ENCODE measurements around the gene KRT72.
"Not testable (repeated sequence)": the region's sequence is repeated elsewhere in the genome, so short reads cannot be mapped to it uniquely, and the experiment has no call there.

The KRT72 gene

GRCh38 chr12:52601671-52602070 is 408 bp upstream of the KRT72 start:
- H3K4me3 ChIP-seq: no peak overlapping the region
- no peak for DNase-seq
- TF ChIP-seq, protein P1, sequence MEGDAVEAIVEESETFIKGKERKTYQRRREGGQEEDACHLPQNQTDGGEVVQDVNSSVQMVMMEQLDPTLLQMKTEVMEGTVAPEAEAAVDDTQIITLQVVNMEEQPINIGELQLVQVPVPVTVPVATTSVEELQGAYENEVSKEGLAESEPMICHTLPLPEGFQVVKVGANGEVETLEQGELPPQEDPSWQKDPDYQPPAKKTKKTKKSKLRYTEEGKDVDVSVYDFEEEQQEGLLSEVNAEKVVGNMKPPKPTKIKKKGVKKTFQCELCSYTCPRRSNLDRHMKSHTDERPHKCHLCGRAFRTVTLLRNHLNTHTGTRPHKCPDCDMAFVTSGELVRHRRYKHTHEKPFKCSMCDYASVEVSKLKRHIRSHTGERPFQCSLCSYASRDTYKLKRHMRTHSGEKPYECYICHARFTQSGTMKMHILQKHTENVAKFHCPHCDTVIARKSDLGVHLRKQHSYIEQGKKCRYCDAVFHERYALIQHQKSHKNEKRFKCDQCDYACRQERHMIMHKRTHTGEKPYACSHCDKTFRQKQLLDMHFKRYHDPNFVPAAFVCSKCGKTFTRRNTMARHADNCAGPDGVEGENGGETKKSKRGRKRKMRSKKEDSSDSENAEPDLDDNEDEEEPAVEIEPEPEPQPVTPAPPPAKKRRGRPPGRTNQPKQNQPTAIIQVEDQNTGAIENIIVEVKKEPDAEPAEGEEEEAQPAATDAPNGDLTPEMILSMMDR (IDR thresholded peaks at IDR 0.05): no peak
- H3K36me3 ChIP-seq: no peaks in the 10 kb centered on the region
- no peaks in the 10 kb centered on the region for H3K4me1 ChIP-seq
- intact Hi-C loops (cut with DNase I; ENCODE audit: low total_unique reads): no loop called here
- no peaks in the 10 kb centered on the region for H3K9me3 ChIP-seq
- peaks cover 0 to 37% of the 10 kb centered on the region in 2 donors for H3K27me3 ChIP-seq
- no peak overlapping the region for H3K27ac ChIP-seq

- no peak overlapping the region for H3K4me3 ChIP-seq
- H3K27ac ChIP-seq: no peak overlapping the region
- no peaks in the 10 kb centered on the region for H3K36me3 ChIP-seq
- no peaks in the 10 kb centered on the region for H3K4me1 ChIP-seq
- H3K27me3 ChIP-seq: peaks cover 0 to 37% of the 10 kb centered on the region in 2 donors
- no peak for DNase-seq
- TF ChIP-seq, protein P1 (IDR thresholded peaks at IDR 0.05): no peak
- no peaks in the 10 kb centered on the region for H3K9me3 ChIP-seq
- intact Hi-C loops (cut with DNase I; ENCODE audit: low total_unique reads): no loop called here
Measured at GRCh38 chr12:52600475-52600874, 788 bp downstream of the KRT72 start.

- Histone ChIP-seq H3K4me3 (no peak overlapping the region), H3K27me3 (peaks cover 0 to 37% of the 10 kb centered on the region in 2 donors), H3K4me1 (no peaks in the 10 kb centered on the region), H3K27ac (no peak overlapping the region), H3K36me3 (no peaks in the 10 kb centered on the region), H3K9me3 (no peaks in the 10 kb centered on the region)
- DNase-seq: no peak
- intact Hi-C loops (cut with DNase I; ENCODE audit: low total_unique reads): no loop called here
- TF ChIP-seq, protein P1 (IDR thresholded peaks at IDR 0.05): no peak
Measured at GRCh38 chr12:52600071-52600470, 1.2 kb downstream of the KRT72 start.

- TF ChIP-seq, protein P1 (IDR thresholded peaks at IDR 0.05): no peak
- Histone ChIP-seq H3K27ac (no peak overlapping the region), H3K9me3 (no peaks in the 10 kb centered on the region), H3K36me3 (no peaks in the 10 kb centered on the region), H3K4me1 (no peaks in the 10 kb centered on the region), H3K27me3 (peaks cover 0 to 37% of the 10 kb centered on the region in 2 donors), H3K4me3 (no peak overlapping the region)
- no peak for DNase-seq
- intact Hi-C loops (cut with DNase I; ENCODE audit: low total_unique reads): loop anchor here (10.0 kb wide), 1 partner anchor 366 kb away; no protein-coding TSS in a partner anchor
Measured at GRCh38 chr12:52598966-52599365, 2.3 kb downstream of the KRT72 start.

- intact Hi-C loops (cut with DNase I; ENCODE audit: low total_unique reads): loop anchor here (10.0 kb wide), 1 partner anchor 371 kb away; no protein-coding TSS in a partner anchor
- H3K9me3 ChIP-seq, H3K4me1 ChIP-seq, H3K36me3 ChIP-seq, H3K4me3 ChIP-seq, H3K27ac ChIP-seq: not testable (repeated sequence)
- DNase-seq: peak in 1 of 2 donors; percentile 3
- peaks cover 0 to 33% of the 10 kb centered on the region in 2 donors for H3K27me3 ChIP-seq
Measured at GRCh38 chr12:52594237-52594636, 7.0 kb downstream of the KRT72 start.

GRCh38 chr12:52591521-52591920 is 9.7 kb downstream of the KRT72 start:
- peak; percentile 21 to 48 for DNase-seq
- no peak overlapping the region for H3K27ac ChIP-seq
- H3K4me3 ChIP-seq: no peak overlapping the region
- H3K36me3 ChIP-seq: no peaks in the 10 kb centered on the region
- TF ChIP-seq, protein P1 (IDR thresholded peaks at IDR 0.05): no peak
- peaks cover 0 to 39% of the 10 kb centered on the region in 2 donors for H3K27me3 ChIP-seq
- intact Hi-C loops (cut with DNase I; ENCODE audit: low total_unique reads): loop anchor here (10.0 kb wide), 1 partner anchor 373 kb away; no protein-coding TSS in a partner anchor
- H3K9me3 ChIP-seq: no peaks in the 10 kb centered on the region
- no peaks in the 10 kb centered on the region for H3K4me1 ChIP-seq

Measured in tibial artery (tissue), 4 donors.